ENCODE data around the gene FLNB. TPM values are rescaled to one million over a fixed set of nuclear protein-coding genes. Genes with fewer than 3 reads are reported as not detected.

The FLNB gene
- total and polyA plus RNA-seq, 2 of the 8 experiments (the other 6 are each of a cell fraction or from before 2014, with no cell fraction given) = 72.3 to 118 TPM

DNA sequence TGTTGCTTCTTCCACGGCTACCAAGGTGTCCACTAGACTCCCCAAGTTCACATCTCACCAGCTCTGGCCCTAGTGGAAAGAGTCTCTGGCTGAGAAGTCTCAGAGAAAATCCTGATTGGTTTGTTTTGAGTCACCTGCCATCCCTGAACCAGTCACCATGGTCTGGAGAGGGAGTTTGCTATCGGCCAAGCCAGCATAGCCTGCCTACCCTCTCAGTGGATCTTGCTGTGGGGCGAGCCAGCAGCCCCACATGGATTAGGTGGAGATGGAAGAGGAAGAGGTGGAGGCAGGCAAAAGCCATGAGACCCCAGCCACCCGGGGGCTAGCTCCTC is 48.1 kb upstream of the FLNB start:
- 83% methylated on average over 4 of the region's 4 CpGs; no CpG with 5 or more reads in 1 of the 2 experiments for WGBS, 2 experiments (ENCODE audit: extremely low coverage in 1 of 2, insufficient coverage in 1 of 2, insufficient read length in 1 of 2, insufficient replicate concordance in 2 of 2, low coverage in 1 of 2, low lambda C conversion rate in 2 of 2, missing lambda C conversion rate in 1 of 2)
- H3K4me3 ChIP-seq (ENCODE audit: extremely low read depth in 1 of 4, insufficient read depth in 2 of 4, low read depth in 3 of 4, low read length in 4 of 4) = no peak overlapping the region
- ChIA-PET POLR2A (ENCODE audit: partially characterized antibody) (interaction anchor here (1.5 kb wide), 1 partner anchor 8 kb away, joined by 4 read pairs; no protein-coding TSS in a partner anchor), CTCF (ENCODE audit: partially characterized antibody) (interaction anchor here (0.8 to 2.5 kb wide), 5 partner anchors 11 to 228 kb away, joined by 3 to 8 read pairs (median 4); no protein-coding TSS in a partner anchor)
- no peaks in the 10 kb centered on the region for H3K79me2 ChIP-seq (ENCODE audit: control insufficient read depth in 1 of 2, insufficient read depth in 2 of 2, low read length in 2 of 2)
- no peaks in the 10 kb centered on the region for H4K20me1 ChIP-seq (replicated peaks in 1 of 2; ENCODE audit: control insufficient read depth in 1 of 2, insufficient read depth in 2 of 2, low read length in 2 of 2)
- FAIRE-seq (no peak), DNase-seq (ENCODE audit: low read depth in 1 of 2, low spot score in 2 of 2) (no peak)
- no peak overlapping the region for H3K27ac ChIP-seq (ENCODE audit: low read depth, low read length)
- H2AFZ ChIP-seq (ENCODE audit: low read length) = peak overlapping the region; percentile 93; the same call in 1 of the 2 replicates
- H2BK5ac ChIP-seq (ENCODE audit: low read depth, low read length) = peak overlapping the region; percentile 27; the same call in 1 of the 2 replicates
- no peak overlapping the region for H3K14ac ChIP-seq (ENCODE audit: insufficient read length)
- peaks cover 0 to 3% (median 0%) of the 10 kb centered on the region in 4 experiments; a peak in 2 of 7 replicates for H3K4me1 ChIP-seq (replicated peaks in 1 of 4; ENCODE audit: control insufficient read depth in 3 of 4, insufficient read depth in 4 of 4, low read length in 3 of 4)
- H2BK120ac ChIP-seq (replicated peaks; ENCODE audit: low read depth, low read length) = no peak overlapping the region
- no peak overlapping the region for H4K5ac ChIP-seq (ENCODE audit: insufficient read length, low read depth, low read length)
- TF ChIP-seq POLR2A (IDR thresholded peaks at IDR 0.05; ENCODE audit: control extremely low read depth in 1 of 2, low read depth in 2 of 2, low read length in 2 of 2) (peak in 1 of 2 experiments; percentile 7; a peak in 1 of 3 replicates), BACH1 (IDR thresholded peaks at IDR 0.05; ENCODE audit: low read length) (no peak)
- no peak overlapping the region for H2BK20ac ChIP-seq (ENCODE audit: low read length)
- no peak overlapping the region for H3K4ac ChIP-seq (replicated peaks; ENCODE audit: insufficient read length, low read depth, low read length)
- H3K23ac ChIP-seq (ENCODE audit: insufficient read length) = no peak overlapping the region
- H3K9ac ChIP-seq (replicated peaks in 1 of 4; ENCODE audit: extremely low read depth in 1 of 4, low read depth in 3 of 4, low read length in 3 of 4) = no peak overlapping the region
- no peak overlapping the region for H4K91ac ChIP-seq (replicated peaks; ENCODE audit: insufficient read length, low read length)
- H3K79me1 ChIP-seq (ENCODE audit: low read depth, low read length) = no peaks in the 10 kb centered on the region
- no peaks in the 10 kb centered on the region for H3K23me2 ChIP-seq (ENCODE audit: low read depth, low read length)
- no peak overlapping the region for H2AK5ac ChIP-seq (ENCODE audit: low read depth, low read length)
- no peak overlapping the region for H3K56ac ChIP-seq (replicated peaks; ENCODE audit: insufficient read length, low read depth, low read length)
- no peaks in the 10 kb centered on the region for H3K9me3 ChIP-seq (ENCODE audit: insufficient read depth in 2 of 2, low read depth in 1 of 2, low read length in 1 of 2)
- no peak overlapping the region; the same call in 1 of the 2 replicates for H4K8ac ChIP-seq (ENCODE audit: extremely low read depth, insufficient read depth, low read length)
- H2BK15ac ChIP-seq (ENCODE audit: low read length) = no peak overlapping the region
- H3K4me2 ChIP-seq (ENCODE audit: insufficient read depth in 1 of 2, low read depth in 2 of 2, low read length in 2 of 2) = no peak overlapping the region
- no peaks in the 10 kb centered on the region for H3K27me3 ChIP-seq (replicated peaks in 1 of 4; ENCODE audit: control insufficient read depth in 3 of 4, extremely low read depth in 1 of 4, insufficient read depth in 3 of 4, low read length in 3 of 4)
- H3K18ac ChIP-seq (ENCODE audit: extremely low read depth, low read length) = no peak overlapping the region
- H3K36me3 ChIP-seq (ENCODE audit: control insufficient read depth in 2 of 4, insufficient read depth in 4 of 4, low read length in 3 of 4) = no peaks in the 10 kb centered on the region
- H2BK12ac ChIP-seq (ENCODE audit: low read depth, low read length) = no peak overlapping the region
